ENCODE data around the gene TMEM8B.

Gene TMEM8B

GRCh38 chr9:35852876-35853865, 24.1 kb downstream of the TMEM8B start:
- no peak for TF ChIP-seq SIN3A (IDR thresholded peaks at IDR 0.05; ENCODE audit: borderline replicate concordance, insufficient read depth, low read length)
- no peak for TF ChIP-seq POLR2AphosphoS5 (IDR thresholded peaks at IDR 0.05; ENCODE audit: low read depth, low read length)

GRCh38 chr9:35854091-35854762, 25.2 kb downstream of the TMEM8B start:
- TF ChIP-seq SIN3A (IDR thresholded peaks at IDR 0.05; ENCODE audit: borderline replicate concordance, insufficient read depth, low read length), result no peak
- no peak for TF ChIP-seq FOXP2 (optimal IDR thresholded peaks at IDR 0.05; ENCODE audit: borderline replicate concordance, extremely low read depth, extremely low read length, insufficient read depth)
- TF ChIP-seq REST (IDR thresholded peaks at IDR 0.05; ENCODE audit: insufficient read depth in 1 of 2, low read depth in 2 of 2, low read length in 2 of 2), result no peak
- TF ChIP-seq TAF1 (IDR thresholded peaks at IDR 0.05; ENCODE audit: borderline replicate concordance, insufficient read depth, low read length), result no peak

- no peak for TF ChIP-seq SIN3A (IDR thresholded peaks at IDR 0.05; ENCODE audit: borderline replicate concordance, insufficient read depth, low read length)
- TF ChIP-seq FOXP2 (optimal IDR thresholded peaks at IDR 0.05; ENCODE audit: borderline replicate concordance, extremely low read depth, extremely low read length, insufficient read depth), result no peak
- no peak for TF ChIP-seq TAF1 (IDR thresholded peaks at IDR 0.05; ENCODE audit: borderline replicate concordance, insufficient read depth, low read length)
- no peak for TF ChIP-seq POLR2AphosphoS5 (IDR thresholded peaks at IDR 0.05; ENCODE audit: low read depth, low read length)
- no peak for TF ChIP-seq REST (IDR thresholded peaks at IDR 0.05; ENCODE audit: insufficient read depth in 1 of 2, low read depth in 2 of 2, low read length in 2 of 2)
These were observed 27.2 kb downstream of the TMEM8B start for GRCh38 chr9:35856206-35856605.

- TF ChIP-seq POLR2AphosphoS5 (IDR thresholded peaks at IDR 0.05; ENCODE audit: low read depth, low read length) (no peak), TAF1 (IDR thresholded peaks at IDR 0.05; ENCODE audit: borderline replicate concordance, insufficient read depth, low read length) (no peak), FOXP2 (optimal IDR thresholded peaks at IDR 0.05; ENCODE audit: borderline replicate concordance, extremely low read depth, extremely low read length, insufficient read depth) (no peak), REST (IDR thresholded peaks at IDR 0.05; ENCODE audit: insufficient read depth in 1 of 2, low read depth in 2 of 2, low read length in 2 of 2) (no peak), SIN3A (IDR thresholded peaks at IDR 0.05; ENCODE audit: borderline replicate concordance, insufficient read depth, low read length) (no peak)
These were observed 27.9 kb downstream of the TMEM8B start for GRCh38 chr9:35856882-35857281.

- TF ChIP-seq SIN3A (IDR thresholded peaks at IDR 0.05; ENCODE audit: borderline replicate concordance, insufficient read depth, low read length), result no peak
- no peak for TF ChIP-seq FOXP2 (optimal IDR thresholded peaks at IDR 0.05; ENCODE audit: borderline replicate concordance, extremely low read depth, extremely low read length, insufficient read depth)
- no peak for TF ChIP-seq POLR2AphosphoS5 (IDR thresholded peaks at IDR 0.05; ENCODE audit: low read depth, low read length)
- no peak for TF ChIP-seq TAF1 (IDR thresholded peaks at IDR 0.05; ENCODE audit: borderline replicate concordance, insufficient read depth, low read length)
- no peak for TF ChIP-seq REST (IDR thresholded peaks at IDR 0.05; ENCODE audit: insufficient read depth in 1 of 2, low read depth in 2 of 2, low read length in 2 of 2)
These were observed 29.4 kb downstream of the TMEM8B start for GRCh38 chr9:35858458-35858857.

Measured in PFSK-1 (cell line).